ENCODE data around the gene VWA2.
"Not testable (repeated sequence)": the region's sequence is repeated elsewhere in the genome, so short reads cannot be mapped to it uniquely, and the experiment has no call there.

VWA2 gene

GRCh38 chr10:114326795-114327194, 87.7 kb downstream of the VWA2 start:
- DNase-seq: no peak

GRCh38 chr10:114327537-114328440, 88.7 kb downstream of the VWA2 start:
- DNase-seq: no peak

GRCh38 chr10:114328441-114328812, 89.4 kb downstream of the VWA2 start:
- no peak for DNase-seq

- no peak for DNase-seq
Observed at GRCh38 chr10:114328874-114329273, 89.8 kb downstream of the VWA2 start.

- no peak for DNase-seq
Observed at GRCh38 chr10:114329634-114330365, 90.7 kb downstream of the VWA2 start.

- no peak for DNase-seq
Observed at GRCh38 chr10:114332301-114333192, 93.5 kb downstream of the VWA2 start.

- DNase-seq: not testable (repeated sequence)
Observed at GRCh38 chr10:114333441-114333840, 94.4 kb downstream of the VWA2 start.

GRCh38 chr10:114334301-114334700, 95.2 kb downstream of the VWA2 start:
- DNase-seq: no peak

GRCh38 chr10:114335614-114336013, 96.6 kb downstream of the VWA2 start:
- no peak for DNase-seq

- DNase-seq: peak; percentile 26
Observed at GRCh38 chr10:114336823-114337509, 97.9 kb downstream of the VWA2 start.

- peak; percentile 88 for DNase-seq
Observed at GRCh38 chr10:114337510-114338462, 98.7 kb downstream of the VWA2 start.

GRCh38 chr10:114340816-114341215, 101.8 kb downstream of the VWA2 start:
- DNase-seq: no peak
